Mammary epithelial cell (primary cell): ENCODE data around the gene APCDD1.

Source experiments
- EZH2 ChIP-seq: IDR thresholded peaks from 2 replicates; pipeline ENCODE4 v1.6.1; 2012; ENCODE audit warnings: low read length, inconsistent platforms, borderline replicate concordance
- TF ChIP-seq, protein P1 (sequence below), 2 donors: IDR thresholded peaks in 1 of 2; conservative IDR thresholded peaks in 1 of 2; 2 replicates each; pipeline ENCODE4 v1.5.1; 2011 to 2012; ENCODE audit warnings: inconsistent platforms in 2 of 2, low read length in 2 of 2, mild to moderate bottlenecking in 2 of 2, control low read depth in 1 of 2, low read depth in 1 of 2; ENCODE audit not compliant: insufficient read depth in 1 of 2; ENCODE audit errors: extremely low read depth in 1 of 2

- TF ChIP-seq, protein P1, sequence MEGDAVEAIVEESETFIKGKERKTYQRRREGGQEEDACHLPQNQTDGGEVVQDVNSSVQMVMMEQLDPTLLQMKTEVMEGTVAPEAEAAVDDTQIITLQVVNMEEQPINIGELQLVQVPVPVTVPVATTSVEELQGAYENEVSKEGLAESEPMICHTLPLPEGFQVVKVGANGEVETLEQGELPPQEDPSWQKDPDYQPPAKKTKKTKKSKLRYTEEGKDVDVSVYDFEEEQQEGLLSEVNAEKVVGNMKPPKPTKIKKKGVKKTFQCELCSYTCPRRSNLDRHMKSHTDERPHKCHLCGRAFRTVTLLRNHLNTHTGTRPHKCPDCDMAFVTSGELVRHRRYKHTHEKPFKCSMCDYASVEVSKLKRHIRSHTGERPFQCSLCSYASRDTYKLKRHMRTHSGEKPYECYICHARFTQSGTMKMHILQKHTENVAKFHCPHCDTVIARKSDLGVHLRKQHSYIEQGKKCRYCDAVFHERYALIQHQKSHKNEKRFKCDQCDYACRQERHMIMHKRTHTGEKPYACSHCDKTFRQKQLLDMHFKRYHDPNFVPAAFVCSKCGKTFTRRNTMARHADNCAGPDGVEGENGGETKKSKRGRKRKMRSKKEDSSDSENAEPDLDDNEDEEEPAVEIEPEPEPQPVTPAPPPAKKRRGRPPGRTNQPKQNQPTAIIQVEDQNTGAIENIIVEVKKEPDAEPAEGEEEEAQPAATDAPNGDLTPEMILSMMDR (conservative IDR thresholded peaks at IDR 0.05 in 1 of 2, IDR thresholded peaks at IDR 0.05 in 1 of 2; ENCODE audit: extremely low read depth in 1 of 2, insufficient read depth in 1 of 2, low read depth in 1 of 2, low read length in 2 of 2) = no peak
- no peak for TF ChIP-seq EZH2
Observed at GRCh38 chr18:10460414-10461018, 6.1 kb downstream of the APCDD1 start.
